ENCODE data around the gene DTYMK.

The DTYMK gene

DNA sequence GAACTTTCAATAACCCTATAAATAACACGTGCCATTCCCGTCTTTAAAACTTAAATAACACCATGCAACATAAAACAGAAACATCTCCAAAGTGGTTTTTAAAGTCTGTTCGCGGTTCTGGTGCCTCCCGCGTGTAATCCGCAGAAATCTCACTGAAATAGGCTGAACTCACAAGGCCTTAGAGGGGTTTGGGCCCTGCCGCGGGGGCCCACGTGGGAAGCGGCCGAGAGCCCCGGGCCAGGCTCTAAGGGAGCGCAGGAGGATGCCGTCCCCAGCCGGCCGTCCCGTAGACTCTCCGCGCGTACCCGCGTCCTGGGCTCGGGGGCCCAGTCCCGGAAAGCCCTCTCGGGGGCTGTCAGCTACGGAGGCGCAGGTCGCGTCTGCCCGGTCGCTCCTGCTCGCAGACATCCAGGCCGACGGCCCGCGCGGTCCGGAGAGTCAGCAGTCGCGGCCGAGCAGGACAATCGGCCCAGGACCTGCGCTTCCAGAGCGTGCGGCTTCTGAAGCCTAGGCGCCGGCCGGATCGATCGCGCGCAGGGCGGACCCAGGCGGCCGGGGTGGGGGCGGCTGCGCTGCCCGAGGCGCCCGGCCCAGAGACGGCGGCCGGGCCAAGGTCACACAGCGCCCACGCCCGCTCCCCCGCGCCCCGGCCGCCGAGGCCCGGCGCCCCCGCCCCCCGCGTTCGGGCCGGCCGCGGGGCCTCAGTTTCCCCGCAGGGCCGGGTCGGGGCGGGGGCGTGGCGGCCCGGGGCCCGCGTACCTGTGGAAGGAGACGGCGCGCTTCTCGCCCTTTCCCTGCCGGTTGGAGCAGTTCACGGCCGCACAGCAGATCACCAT lies 50.2 kb downstream of the DTYMK start:
- TF ChIP-seq, protein P1, sequence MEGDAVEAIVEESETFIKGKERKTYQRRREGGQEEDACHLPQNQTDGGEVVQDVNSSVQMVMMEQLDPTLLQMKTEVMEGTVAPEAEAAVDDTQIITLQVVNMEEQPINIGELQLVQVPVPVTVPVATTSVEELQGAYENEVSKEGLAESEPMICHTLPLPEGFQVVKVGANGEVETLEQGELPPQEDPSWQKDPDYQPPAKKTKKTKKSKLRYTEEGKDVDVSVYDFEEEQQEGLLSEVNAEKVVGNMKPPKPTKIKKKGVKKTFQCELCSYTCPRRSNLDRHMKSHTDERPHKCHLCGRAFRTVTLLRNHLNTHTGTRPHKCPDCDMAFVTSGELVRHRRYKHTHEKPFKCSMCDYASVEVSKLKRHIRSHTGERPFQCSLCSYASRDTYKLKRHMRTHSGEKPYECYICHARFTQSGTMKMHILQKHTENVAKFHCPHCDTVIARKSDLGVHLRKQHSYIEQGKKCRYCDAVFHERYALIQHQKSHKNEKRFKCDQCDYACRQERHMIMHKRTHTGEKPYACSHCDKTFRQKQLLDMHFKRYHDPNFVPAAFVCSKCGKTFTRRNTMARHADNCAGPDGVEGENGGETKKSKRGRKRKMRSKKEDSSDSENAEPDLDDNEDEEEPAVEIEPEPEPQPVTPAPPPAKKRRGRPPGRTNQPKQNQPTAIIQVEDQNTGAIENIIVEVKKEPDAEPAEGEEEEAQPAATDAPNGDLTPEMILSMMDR (conservative IDR thresholded peaks at IDR 0.05) = no peak
- peak; percentile 95 for TF ChIP-seq ZFX (IDR thresholded peaks at IDR 0.05)
- peak overlapping the region; percentile 99 for H3K27ac ChIP-seq

DNA sequence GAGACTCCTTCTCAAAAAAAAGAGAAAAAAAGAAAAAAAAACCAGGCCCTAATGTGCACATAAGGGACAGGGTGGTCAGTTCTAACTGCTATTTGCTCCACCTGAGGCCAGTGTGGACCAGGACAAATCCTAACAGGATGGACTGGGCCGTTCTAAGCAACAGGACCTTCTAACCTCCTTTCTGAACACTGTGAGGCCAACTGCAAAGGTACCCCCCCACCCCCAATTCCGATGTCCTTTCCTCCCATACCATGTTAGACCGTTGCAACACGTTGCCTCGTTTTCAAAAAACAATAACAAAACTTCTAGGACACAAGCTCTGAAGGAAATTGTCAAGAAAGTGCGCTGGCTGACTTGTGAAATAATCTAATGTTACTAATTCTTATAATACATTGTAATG lies 50.9 kb downstream of the DTYMK start:
- TF ChIP-seq, protein P1 (conservative IDR thresholded peaks at IDR 0.05) = no peak
- TF ChIP-seq ZFX (IDR thresholded peaks at IDR 0.05) = no peak
- peak overlapping the region; percentile 99 for H3K27ac ChIP-seq

DNA sequence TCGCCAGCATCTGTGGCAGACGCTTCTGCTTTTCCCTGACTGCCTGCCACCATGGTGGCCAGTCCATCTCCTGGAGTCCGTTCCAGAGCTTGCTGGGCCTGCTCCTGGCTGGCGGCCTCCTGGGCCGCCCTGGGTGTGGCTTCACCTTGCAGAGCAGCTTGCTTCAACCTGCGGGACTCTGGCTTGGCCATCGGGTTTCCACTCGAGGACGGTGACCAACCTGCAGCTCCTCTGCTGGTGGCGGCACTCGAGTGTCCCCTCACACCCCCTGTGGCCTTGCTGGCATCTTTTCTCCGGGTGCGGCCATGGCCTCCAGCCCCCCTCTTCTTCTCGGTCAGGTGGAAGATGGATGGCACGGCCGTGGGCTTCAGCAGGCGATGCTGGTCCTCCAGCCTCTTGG lies 53.1 kb downstream of the DTYMK start:
- H3K27ac ChIP-seq = no peak overlapping the region
- TF ChIP-seq, protein P1 (conservative IDR thresholded peaks at IDR 0.05) = no peak
- TF ChIP-seq ZFX (IDR thresholded peaks at IDR 0.05) = no peak

DNA sequence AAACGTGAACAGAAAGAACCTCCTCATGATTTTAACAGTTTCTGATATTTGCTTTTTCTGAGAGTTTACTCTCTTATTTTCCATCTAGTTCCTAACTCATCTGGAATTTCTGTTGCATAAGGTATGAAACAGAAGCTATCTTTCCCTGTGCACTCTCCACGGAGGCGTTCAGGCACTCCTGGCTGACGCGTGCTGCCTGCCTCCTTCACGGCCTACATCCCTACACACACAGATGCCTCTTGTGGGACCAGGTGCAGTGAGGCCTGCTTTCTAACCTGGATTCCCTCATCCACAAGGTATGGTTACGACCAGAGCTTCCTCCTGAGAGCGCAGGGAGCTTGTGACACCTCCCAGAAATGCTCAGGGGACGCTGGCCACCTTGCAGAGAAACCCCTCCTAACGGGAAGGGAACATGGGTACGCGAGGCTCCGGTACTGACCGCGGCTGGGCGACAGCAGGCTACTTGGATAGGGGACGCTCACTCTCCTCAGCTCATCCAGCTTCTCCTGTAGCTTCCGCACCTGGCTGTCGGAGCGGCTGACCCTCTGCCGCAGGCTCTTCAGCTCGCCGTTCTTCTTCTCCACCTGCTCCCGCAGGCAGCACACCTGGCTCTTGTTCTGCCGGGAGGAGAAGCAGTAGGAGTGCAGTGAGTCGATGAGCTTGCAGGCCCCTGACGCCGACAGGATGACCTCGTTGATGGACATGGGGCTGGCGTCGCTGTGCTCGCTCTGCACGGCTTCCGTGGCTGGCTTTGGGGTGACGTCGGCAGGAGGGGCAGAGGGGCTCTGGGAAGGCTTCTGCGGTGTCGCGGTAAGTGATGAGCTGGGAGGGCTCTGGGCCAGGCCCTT lies 53.9 kb downstream of the DTYMK start:
- TF ChIP-seq, protein P1 (conservative IDR thresholded peaks at IDR 0.05) = no peak
- no peak for TF ChIP-seq ZFX (IDR thresholded peaks at IDR 0.05)
- H3K27ac ChIP-seq = no peak overlapping the region

DNA sequence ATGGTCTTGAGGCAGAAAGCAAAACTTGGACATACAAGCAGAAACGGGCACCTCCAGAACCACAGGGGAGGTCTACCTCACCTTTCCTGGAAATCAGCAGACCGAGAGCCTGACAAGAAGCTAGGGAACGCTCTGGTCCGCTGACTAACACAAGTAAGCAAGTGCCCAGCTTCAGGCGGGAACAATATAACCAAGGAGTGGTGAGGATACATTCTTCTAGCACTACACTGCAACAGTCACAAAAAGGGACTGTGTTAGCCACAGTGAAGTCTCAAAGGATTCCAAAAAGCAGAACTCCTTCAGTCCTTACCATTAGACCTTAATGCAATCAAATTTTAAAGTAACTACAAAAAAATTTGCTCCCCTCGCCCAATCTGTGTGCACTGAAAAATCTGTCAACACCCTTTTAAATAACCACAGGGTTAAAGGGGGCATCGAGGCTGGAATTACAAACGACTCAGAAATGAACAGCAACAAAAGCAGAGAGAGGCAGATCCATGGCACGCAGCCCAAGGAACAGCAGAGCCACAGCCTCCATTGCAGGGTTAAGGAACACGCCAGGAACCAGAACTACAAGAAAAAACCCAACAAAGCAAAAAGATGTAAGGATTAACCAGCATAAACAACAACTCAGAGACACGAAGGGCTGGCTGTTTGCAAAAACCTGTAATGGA lies 56.7 kb downstream of the DTYMK start:
- no peak overlapping the region for H3K27ac ChIP-seq
- no peak for TF ChIP-seq ZFX (IDR thresholded peaks at IDR 0.05)
- TF ChIP-seq, protein P1 (conservative IDR thresholded peaks at IDR 0.05) = no peak

DNA sequence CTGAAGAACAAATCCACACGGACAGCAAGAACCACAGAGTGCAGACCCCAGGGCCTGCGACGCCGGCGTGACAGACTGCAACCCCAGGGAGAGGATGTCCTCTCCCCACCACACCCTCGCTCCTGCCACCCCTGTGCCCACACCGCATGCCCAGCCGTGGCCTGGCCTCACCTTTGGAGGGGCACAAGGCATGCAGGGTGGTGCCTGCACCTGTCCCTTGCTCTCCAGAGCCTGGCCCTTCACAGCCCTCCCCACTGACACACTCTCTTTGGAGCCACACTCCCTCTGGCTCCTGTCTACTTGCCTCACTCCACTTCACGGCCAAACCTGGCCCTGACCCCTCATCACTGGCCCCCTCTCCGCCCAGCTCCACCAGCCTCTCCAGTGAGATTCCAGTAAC lies 58.9 kb downstream of the DTYMK start:
- no peak overlapping the region for H3K27ac ChIP-seq
- TF ChIP-seq, protein P1 (conservative IDR thresholded peaks at IDR 0.05) = no peak
- no peak for TF ChIP-seq ZFX (IDR thresholded peaks at IDR 0.05)
